MCF 10A (cell line): ENCODE measurements around the gene CDHR2. TPM values are rescaled to one million over a fixed set of nuclear protein-coding genes. Genes with fewer than 3 reads are reported as not detected.

Experiments used
- BruUV-seq: library from RNA; stranded (reverse); fragments of 400-500 nt; replicated peaks from 2 replicates; lab custom pipeline; 2021; lab: Mats Ljungman, UMichigan
- CTCF ChIA-PET: fragments of 300-600 bp; sonication (Branson Sonifier 250); formaldehyde crosslinking; extraction: SDS; loops from one replicate; lab custom pipeline; 2021; ENCODE audit warnings: antibody characterized with exemption, inconsistent platforms; lab: Yijun Ruan, JAX
- POLR2A ChIA-PET: fragments of 300-600, 350-650 bp; sonication (Branson Sonifier 250); formaldehyde crosslinking; extraction: SDS; loops from one replicate; lab custom pipeline; 2020; ENCODE audit warnings: antibody characterized with exemption, inconsistent platforms; lab: Yijun Ruan, JAX
- DNase-seq: peaks from one replicate; pipeline ENCODE4 v3.0.0-alpha.2; 2018; ENCODE audit not compliant: unreplicated experiment
- H3K27ac Mint-ChIP-seq: one replicate; pipeline ENCODE4 v1.8.0; 2022; ENCODE audit warnings: mild to moderate bottlenecking, low read depth, mixed read lengths; ENCODE audit not compliant: unreplicated experiment
- H3K27me3 Mint-ChIP-seq: one replicate; pipeline ENCODE4 v1.8.0; 2022; ENCODE audit warnings: mixed read lengths; ENCODE audit not compliant: insufficient read depth, unreplicated experiment
- H3K36me3 Mint-ChIP-seq: one replicate; pipeline ENCODE4 v1.8.0; 2022; ENCODE audit warnings: mild to moderate bottlenecking, moderate library complexity, mixed read lengths; ENCODE audit not compliant: insufficient read depth, unreplicated experiment
- H3K4me1 Mint-ChIP-seq: one replicate; pipeline ENCODE4 v1.8.0; 2022; ENCODE audit warnings: mixed read lengths; ENCODE audit not compliant: insufficient read depth, unreplicated experiment
- H3K4me3 Mint-ChIP-seq: one replicate; pipeline ENCODE4 v1.8.0; 2022; ENCODE audit warnings: mild to moderate bottlenecking, moderate library complexity, mixed read lengths; ENCODE audit not compliant: unreplicated experiment
- H3K9me3 Mint-ChIP-seq: one replicate; pipeline ENCODE4 v1.8.0; 2022; ENCODE audit warnings: mixed read lengths; ENCODE audit not compliant: unreplicated experiment
- intact Hi-C: fragments of 100-400 bp; cut with micrococcal nuclease; formaldehyde crosslinking; loops from 2 replicates; pipeline ENCODE4 v1.14.1; 2022
- total RNA-seq: library from RNA; stranded (reverse); gene quantifications from 2 replicates; pipeline ENCODE4 v1.2.3, GENCODE V29; 2022
- TF ChIP-seq, protein P1 (sequence below): fragments of 200-600 bp; IDR thresholded peaks from one replicate; pipeline ENCODE4 v1.8.0; 2022; ENCODE audit warnings: antibody characterized with exemption, mild to moderate bottlenecking; ENCODE audit not compliant: unreplicated experiment

The CDHR2 gene
- total RNA-seq, 1 experiment from 2014 or later, result 0.09 TPM

DNA sequence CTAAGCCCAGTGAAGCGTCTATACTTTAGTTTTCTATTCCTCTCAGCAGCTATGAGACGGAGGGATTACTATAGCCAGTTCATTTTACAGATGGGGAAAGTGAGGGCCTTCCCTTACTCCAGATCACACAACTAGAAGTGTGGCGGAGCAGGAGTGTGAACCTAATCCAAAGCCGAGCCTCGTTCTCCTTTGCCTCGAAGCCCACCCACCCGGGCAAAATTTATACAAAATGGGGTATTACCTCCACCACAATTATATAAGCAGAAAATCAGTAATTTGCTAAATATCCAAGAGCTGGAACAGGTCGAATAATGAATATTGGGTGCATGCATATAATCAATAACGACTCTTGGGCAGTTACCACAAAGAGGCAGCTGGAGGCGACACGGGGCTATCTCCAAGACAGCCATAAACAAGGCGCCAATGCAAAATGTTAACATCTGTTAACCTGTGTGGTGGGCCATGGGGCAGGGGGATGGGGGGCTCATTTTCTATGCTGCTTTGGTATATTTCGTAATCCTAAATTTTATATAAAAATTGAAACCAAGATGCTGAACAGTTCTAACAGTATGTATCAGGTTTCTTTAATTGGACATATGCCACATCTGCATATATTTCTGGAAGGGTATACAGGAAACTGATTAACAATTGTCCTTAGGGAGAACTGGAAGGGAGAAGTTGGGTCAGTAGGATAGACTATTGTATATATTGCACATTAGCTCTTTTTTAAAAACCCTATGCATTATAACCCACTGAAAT, 10.7 kb upstream of the CDHR2 start:
- no peaks in the 10 kb centered on the region for H3K27me3 Mint-ChIP-seq
- peak overlapping the region; percentile 98 for H3K27ac Mint-ChIP-seq
- H3K36me3 Mint-ChIP-seq, result peaks cover 27% of the 10 kb centered on the region
- POLR2A ChIA-PET, result interaction anchor here (0.7 to 8.3 kb wide), 26 partner anchors 9 to 467 kb away, joined by 3 to 154 read pairs (median 11); partner anchors contain the start of genes CDHR2, CLTB, FAF2 and HIGD2A
- H3K4me3 Mint-ChIP-seq, result peak overlapping the region; percentile 91
- intact Hi-C loops, result no loop called here
- no peak for DNase-seq
- peaks cover 54% of the 10 kb centered on the region for H3K4me1 Mint-ChIP-seq
- TF ChIP-seq, protein P1, sequence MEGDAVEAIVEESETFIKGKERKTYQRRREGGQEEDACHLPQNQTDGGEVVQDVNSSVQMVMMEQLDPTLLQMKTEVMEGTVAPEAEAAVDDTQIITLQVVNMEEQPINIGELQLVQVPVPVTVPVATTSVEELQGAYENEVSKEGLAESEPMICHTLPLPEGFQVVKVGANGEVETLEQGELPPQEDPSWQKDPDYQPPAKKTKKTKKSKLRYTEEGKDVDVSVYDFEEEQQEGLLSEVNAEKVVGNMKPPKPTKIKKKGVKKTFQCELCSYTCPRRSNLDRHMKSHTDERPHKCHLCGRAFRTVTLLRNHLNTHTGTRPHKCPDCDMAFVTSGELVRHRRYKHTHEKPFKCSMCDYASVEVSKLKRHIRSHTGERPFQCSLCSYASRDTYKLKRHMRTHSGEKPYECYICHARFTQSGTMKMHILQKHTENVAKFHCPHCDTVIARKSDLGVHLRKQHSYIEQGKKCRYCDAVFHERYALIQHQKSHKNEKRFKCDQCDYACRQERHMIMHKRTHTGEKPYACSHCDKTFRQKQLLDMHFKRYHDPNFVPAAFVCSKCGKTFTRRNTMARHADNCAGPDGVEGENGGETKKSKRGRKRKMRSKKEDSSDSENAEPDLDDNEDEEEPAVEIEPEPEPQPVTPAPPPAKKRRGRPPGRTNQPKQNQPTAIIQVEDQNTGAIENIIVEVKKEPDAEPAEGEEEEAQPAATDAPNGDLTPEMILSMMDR, result no peak
- no peaks in the 10 kb centered on the region for H3K9me3 Mint-ChIP-seq
- CTCF ChIA-PET, result interaction anchor here (0.5 to 5.2 kb wide), 12 partner anchors 15 to 812 kb away, joined by 3 to 39 read pairs (median 4); partner anchors contain the start of genes CLTB and FAF2
- no TSS peak for BruUV-seq

DNA sequence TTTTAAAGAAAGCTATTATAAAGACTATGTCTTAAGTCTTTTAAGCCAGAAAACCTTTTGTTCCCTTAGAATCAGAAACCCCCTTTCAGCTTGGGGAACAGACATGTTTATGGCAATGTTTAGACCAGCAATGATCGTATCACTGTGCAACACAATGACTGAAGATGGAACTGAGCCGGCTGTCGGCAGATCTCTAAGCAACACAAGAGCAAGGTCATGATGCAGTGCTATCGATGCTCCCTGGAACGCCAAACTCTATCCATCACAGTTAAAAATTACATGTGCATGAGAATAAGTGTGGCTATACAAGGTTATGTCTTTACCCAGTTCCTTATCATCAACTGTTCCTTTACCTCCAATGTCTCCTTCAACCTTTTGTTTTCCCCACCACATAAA, 10.2 kb upstream of the CDHR2 start:
- no peak overlapping the region for H3K4me3 Mint-ChIP-seq
- ChIA-PET CTCF (interaction anchor here (0.6 to 5.2 kb wide), 4 partner anchors 15 to 811 kb away, joined by 3 to 39 read pairs (median 6); partner anchors contain the start of gene FAF2), POLR2A (interaction anchor here (1.3 to 8.3 kb wide), 11 partner anchors 11 to 467 kb away, joined by 3 to 154 read pairs (median 51); partner anchors contain the start of genes CDHR2, CLTB, FAF2 and HIGD2A)
- H3K36me3 Mint-ChIP-seq, result peaks cover 26% of the 10 kb centered on the region
- H3K27me3 Mint-ChIP-seq, result no peaks in the 10 kb centered on the region
- intact Hi-C loops, result no loop called here
- no peak overlapping the region for H3K27ac Mint-ChIP-seq
- DNase-seq, result no peak
- no peaks in the 10 kb centered on the region for H3K9me3 Mint-ChIP-seq
- TF ChIP-seq, protein P1, result no peak
- peaks cover 48% of the 10 kb centered on the region for H3K4me1 Mint-ChIP-seq
- BruUV-seq, result no TSS peak

DNA sequence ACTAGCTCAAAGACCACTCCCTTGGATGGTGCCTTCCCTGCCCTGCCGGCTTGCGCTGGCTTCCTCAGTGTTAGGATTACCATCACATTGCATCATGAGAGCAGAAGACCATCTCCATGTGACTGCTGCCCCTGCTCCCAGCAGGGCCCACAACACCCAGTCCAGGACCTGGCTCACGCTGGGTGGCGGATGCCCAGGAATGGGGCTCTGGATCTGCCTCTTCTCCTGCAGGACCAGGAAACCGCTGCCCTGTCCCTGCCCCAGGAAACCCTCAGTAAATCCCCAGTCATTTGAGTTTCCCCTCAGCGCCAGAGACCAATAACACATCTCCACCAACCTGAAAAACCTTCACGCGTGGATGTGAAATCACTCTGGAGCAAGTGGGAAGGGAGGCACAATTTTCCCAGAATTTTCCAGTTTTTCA, 8.7 kb upstream of the CDHR2 start:
- H3K4me3 Mint-ChIP-seq, result peak overlapping the region; percentile 89
- POLR2A ChIA-PET, result interaction anchor here (0.9 to 8.3 kb wide), 4 partner anchors 13 to 124 kb away, joined by 4 to 134 read pairs (median 66); partner anchors contain the start of genes CLTB and FAF2
- BruUV-seq, result no TSS peak
- no peaks in the 10 kb centered on the region for H3K27me3 Mint-ChIP-seq
- H3K27ac Mint-ChIP-seq, result no peak overlapping the region
- intact Hi-C loops, result no loop called here
- TF ChIP-seq, protein P1, result no peak
- no peaks in the 10 kb centered on the region for H3K9me3 Mint-ChIP-seq
- peaks cover 33% of the 10 kb centered on the region for H3K4me1 Mint-ChIP-seq
- DNase-seq, result no peak
- H3K36me3 Mint-ChIP-seq, result peaks cover 20% of the 10 kb centered on the region
- CTCF ChIA-PET, result interaction anchor here (0.9 to 1.2 kb wide), 2 partner anchors 9 to 122 kb away, joined by 3 to 6 read pairs; partner anchors contain the start of gene CDHR2

DNA sequence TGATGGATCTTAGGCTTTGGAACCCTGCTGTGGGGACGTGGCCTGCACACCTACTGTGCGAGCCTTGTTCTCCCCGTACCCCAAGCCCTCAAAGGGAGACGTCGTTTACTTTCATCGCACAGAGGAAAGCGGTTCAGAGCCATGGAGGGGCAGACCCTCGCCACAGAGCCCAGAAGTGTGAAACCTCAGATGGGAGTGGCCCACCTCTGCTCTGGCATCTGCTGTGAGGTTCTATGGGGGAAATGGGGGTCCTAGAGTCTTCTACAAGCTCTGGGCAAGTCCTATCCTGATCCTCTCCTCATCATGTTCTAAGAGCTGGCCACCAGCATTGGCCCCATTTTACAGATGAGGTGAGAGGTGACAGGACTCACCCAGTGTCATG, 8.2 kb upstream of the CDHR2 start:
- H3K36me3 Mint-ChIP-seq, result peaks cover 15% of the 10 kb centered on the region
- intact Hi-C loops, result no loop called here
- H3K9me3 Mint-ChIP-seq, result no peaks in the 10 kb centered on the region
- ChIA-PET POLR2A (interaction anchor here (1.0 to 8.3 kb wide), 4 partner anchors 53 to 129 kb away, joined by 4 to 134 read pairs (median 28); partner anchors contain the start of genes CLTB and FAF2), CTCF (interaction anchor here (0.5 to 4.2 kb wide), 4 partner anchors 8 to 124 kb away, joined by 3 to 32 read pairs (median 6); partner anchors contain the start of genes CDHR2 and CLTB)
- BruUV-seq, result no TSS peak
- DNase-seq, result no peak
- TF ChIP-seq, protein P1, result no peak
- H3K27me3 Mint-ChIP-seq, result no peaks in the 10 kb centered on the region
- peak overlapping the region; percentile 84 for H3K27ac Mint-ChIP-seq
- peaks cover 31% of the 10 kb centered on the region for H3K4me1 Mint-ChIP-seq
- H3K4me3 Mint-ChIP-seq, result peak overlapping the region; percentile 89
